Measurements from ENCODE around the gene AP3S2. TPM values are rescaled to one million over a fixed set of nuclear protein-coding genes. Genes with fewer than 3 reads are reported as not detected.
"Not testable (repeated sequence)": the region's sequence is repeated elsewhere in the genome, so short reads cannot be mapped to it uniquely, and the experiment has no call there.

Gene AP3S2
- total and polyA plus RNA-seq, 7 donors, result 18.0 to 74.3 (median 44.7) TPM

DNA sequence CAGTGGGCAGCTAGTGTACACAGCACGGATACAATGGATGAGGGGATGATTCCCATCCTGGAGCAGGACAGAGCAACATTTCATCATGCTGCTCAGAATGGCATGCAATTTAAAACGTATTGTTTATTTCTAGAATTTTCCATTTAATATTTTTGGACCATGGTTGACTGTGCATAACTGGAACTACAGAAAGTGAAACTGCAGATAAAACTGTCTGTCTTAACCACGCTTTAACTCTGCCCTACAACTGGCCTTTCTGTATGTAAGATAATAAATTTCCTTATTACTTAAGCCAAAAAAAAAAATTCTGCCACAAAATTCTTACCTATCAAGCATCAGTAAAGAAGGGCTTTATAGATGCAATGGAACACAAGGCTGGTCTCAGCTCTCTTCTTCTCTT is 33.4 kb downstream of the AP3S2 start:
- Histone ChIP-seq H3K27ac (no peak overlapping the region), H3K4me1 (peaks cover 9% of the 10 kb centered on the region), H3K27me3 (ENCODE audit: insufficient read depth in 3 of 3, low read length in 2 of 3) (no peaks in the 10 kb centered on the region), H3K36me3 (ENCODE audit: insufficient read depth in 1 of 2, low read depth in 1 of 2) (peaks cover 4 to 59% of the 10 kb centered on the region in 2 donors), H3K9me3 (no peaks in the 10 kb centered on the region), H3K4me3 (no peak overlapping the region)
- no peak for DNase-seq
- ATAC-seq, result no peak
- TF ChIP-seq, protein P1, sequence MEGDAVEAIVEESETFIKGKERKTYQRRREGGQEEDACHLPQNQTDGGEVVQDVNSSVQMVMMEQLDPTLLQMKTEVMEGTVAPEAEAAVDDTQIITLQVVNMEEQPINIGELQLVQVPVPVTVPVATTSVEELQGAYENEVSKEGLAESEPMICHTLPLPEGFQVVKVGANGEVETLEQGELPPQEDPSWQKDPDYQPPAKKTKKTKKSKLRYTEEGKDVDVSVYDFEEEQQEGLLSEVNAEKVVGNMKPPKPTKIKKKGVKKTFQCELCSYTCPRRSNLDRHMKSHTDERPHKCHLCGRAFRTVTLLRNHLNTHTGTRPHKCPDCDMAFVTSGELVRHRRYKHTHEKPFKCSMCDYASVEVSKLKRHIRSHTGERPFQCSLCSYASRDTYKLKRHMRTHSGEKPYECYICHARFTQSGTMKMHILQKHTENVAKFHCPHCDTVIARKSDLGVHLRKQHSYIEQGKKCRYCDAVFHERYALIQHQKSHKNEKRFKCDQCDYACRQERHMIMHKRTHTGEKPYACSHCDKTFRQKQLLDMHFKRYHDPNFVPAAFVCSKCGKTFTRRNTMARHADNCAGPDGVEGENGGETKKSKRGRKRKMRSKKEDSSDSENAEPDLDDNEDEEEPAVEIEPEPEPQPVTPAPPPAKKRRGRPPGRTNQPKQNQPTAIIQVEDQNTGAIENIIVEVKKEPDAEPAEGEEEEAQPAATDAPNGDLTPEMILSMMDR (IDR thresholded peaks at IDR 0.05), result no peak
- WGBS, 3 donors, result 86 to 88% (median 87%) methylated on average over 3 of the region's 3 CpGs
- intact Hi-C loops (cut with DNase I), result no loop called here

DNA sequence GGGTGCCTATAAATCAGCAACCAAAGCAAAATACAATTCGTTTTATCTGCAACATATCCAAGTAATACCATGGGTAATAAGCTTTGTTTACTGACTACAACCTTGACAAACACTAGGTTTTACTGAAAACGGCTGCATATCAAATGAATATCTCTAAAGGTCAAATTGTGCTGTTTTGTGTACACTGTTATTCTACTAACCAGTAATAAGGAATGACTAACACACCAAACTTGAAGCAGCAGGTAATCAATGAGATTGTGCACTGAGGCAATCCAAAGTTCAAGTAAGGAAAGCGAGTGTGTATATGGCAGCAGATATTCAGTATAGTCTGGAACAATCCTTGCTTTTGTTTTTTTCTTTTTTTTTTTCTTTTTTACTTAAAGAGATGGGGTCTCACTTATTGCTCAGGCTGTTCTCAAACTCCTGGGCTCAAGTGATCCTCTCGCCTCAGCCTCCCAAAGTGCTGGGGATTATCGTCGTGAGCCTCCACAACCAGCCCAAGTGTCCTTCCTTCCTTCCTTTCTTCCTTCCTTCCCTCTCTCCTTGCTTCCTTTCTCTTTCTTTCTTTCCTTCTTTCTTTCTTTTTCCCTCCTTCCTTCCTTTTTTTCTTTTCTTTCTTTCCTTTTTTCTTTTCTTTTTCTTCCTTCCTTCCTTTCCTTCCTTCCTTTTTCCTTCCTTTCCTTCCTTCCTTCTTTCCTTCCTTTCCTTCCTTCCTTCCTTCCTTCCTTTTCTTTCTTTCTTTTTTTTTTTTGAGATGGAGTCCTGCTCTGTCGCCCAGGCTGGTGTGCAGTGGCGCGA is 34.9 kb downstream of the AP3S2 start:
- intact Hi-C loops (cut with DNase I), result no loop called here
- no peak for DNase-seq
- H3K4me1 ChIP-seq, result no peaks in the 10 kb centered on the region
- no peak overlapping the region for H3K4me3 ChIP-seq
- H3K27me3 ChIP-seq (ENCODE audit: insufficient read depth in 3 of 3, low read length in 2 of 3), result no peaks in the 10 kb centered on the region
- H3K9me3 ChIP-seq, result no peaks in the 10 kb centered on the region
- TF ChIP-seq, protein P1 (IDR thresholded peaks at IDR 0.05), result no peak
- WGBS, 3 donors, result 89 to 92% (median 89%) methylated on average over 9 of the region's 9 CpGs
- peaks cover 4 to 48% of the 10 kb centered on the region in 2 donors for H3K36me3 ChIP-seq (ENCODE audit: insufficient read depth in 1 of 2, low read depth in 1 of 2)
- no peak overlapping the region for H3K27ac ChIP-seq
- ATAC-seq, result no peak

DNA sequence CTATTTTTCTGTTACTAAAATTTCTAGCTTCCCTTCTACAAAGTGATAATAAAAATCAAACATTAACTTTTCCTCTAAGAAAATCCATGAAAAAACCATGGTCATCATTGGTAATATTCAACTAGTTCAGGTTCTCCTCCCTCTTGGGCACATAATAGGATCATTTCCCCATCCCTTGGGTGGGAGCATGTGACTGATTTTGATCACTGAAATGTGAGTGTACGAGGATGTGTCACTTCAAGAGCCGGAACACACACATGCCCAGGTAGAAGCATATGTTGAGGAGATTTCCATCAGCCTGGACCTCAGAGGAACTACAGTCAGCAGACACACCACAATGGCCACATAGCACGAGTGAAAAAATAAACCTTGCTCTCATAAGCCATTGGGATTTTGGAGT is 36.1 kb downstream of the AP3S2 start:
- WGBS, 3 donors, result 87 to 95% (median 89%) methylated on average over 3 of the region's 3 CpGs
- no peaks in the 10 kb centered on the region for H3K27me3 ChIP-seq (ENCODE audit: insufficient read depth in 3 of 3, low read length in 2 of 3)
- TF ChIP-seq, protein P1 (IDR thresholded peaks at IDR 0.05), result no peak

DNA sequence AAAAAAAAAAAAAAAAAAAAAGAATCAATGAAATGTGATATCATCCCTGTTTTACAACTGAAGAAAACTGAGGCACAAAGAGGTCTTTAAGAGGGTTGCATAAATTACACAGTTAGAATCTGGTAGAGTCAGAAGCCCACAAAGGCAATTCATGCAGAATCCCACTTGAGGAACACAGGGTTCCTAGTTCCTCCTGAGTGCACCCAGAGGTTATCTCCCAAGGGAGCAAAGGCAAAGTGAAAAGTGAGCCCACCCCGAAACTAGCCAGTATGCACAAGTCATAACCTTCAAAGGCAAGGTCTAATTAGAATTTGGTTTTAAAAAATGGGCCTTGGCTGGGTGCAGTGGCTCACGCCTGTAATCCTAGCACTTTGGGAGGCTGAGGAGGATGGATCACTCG is 37.8 kb downstream of the AP3S2 start:
- intact Hi-C loops (cut with DNase I), result no loop called here
- Histone ChIP-seq H3K27me3 (ENCODE audit: insufficient read depth in 3 of 3, low read length in 2 of 3) (no peaks in the 10 kb centered on the region), H3K27ac (no peak overlapping the region), H3K4me3 (no peak overlapping the region), H3K9me3 (no peaks in the 10 kb centered on the region), H3K4me1 (peaks cover 10% of the 10 kb centered on the region), H3K36me3 (ENCODE audit: insufficient read depth in 1 of 2, low read depth in 1 of 2) (peaks cover 2 to 34% of the 10 kb centered on the region in 2 donors)
- no peak for DNase-seq
- TF ChIP-seq, protein P1 (IDR thresholded peaks at IDR 0.05), result no peak
- no peak for ATAC-seq
- WGBS, 3 donors, result 76 to 95% (median 84%) methylated on average over 3 of the region's 3 CpGs

More for the DNA sequence above, 36.1 kb downstream of the AP3S2 start:
- H3K9me3 ChIP-seq, result no peaks in the 10 kb centered on the region
- DNase-seq (no peak), ATAC-seq (no peak)
- intact Hi-C loops (cut with DNase I), result no loop called here
- H3K36me3 ChIP-seq (ENCODE audit: insufficient read depth in 1 of 2, low read depth in 1 of 2), result peaks cover 4 to 37% of the 10 kb centered on the region in 2 donors
- H3K27ac ChIP-seq, result no peak overlapping the region
- H3K4me3 ChIP-seq, result no peak overlapping the region
- H3K4me1 ChIP-seq, result no peaks in the 10 kb centered on the region

DNA sequence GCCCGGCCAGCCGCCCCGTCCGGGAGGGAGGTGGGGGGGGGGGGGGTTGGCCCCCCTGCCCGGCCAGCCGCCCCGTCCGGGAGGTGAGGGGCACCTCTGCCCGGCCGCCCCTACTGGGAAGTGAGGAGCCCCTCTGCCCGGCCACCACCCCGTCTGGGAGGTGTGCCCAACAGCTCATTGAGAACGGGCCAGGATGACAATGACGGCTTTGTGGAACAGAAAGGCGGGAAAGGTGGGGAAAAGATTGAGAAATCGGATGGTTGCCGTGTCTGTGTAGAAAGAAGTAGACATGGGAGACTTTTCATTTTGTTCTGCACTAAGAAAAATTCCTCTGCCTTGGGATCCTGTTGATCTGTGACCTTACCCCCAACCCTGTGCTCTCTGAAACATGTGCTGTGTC is 38.9 kb downstream of the AP3S2 start:
- Histone ChIP-seq H3K36me3 (ENCODE audit: insufficient read depth in 1 of 2, low read depth in 1 of 2) (peaks cover 2 to 28% of the 10 kb centered on the region in 2 donors), H3K4me1 (peaks cover 10% of the 10 kb centered on the region)
- H3K27me3 ChIP-seq (ENCODE audit: insufficient read depth in 3 of 3, low read length in 2 of 3); ATAC-seq; intact Hi-C loops (cut with DNase I); H3K9me3 ChIP-seq; H3K4me3 ChIP-seq; DNase-seq; H3K27ac ChIP-seq: not testable (repeated sequence)
- 86 to 95% (median 90%) methylated on average over 6 to 10 of the region's 17 CpGs for WGBS, 3 donors

All from psoas muscle (tissue), 8 donors.